ENCODE data around the gene CHMP6. TPM values are rescaled to one million over a fixed set of nuclear protein-coding genes. Genes with fewer than 3 reads are reported as not detected.

CHMP6 gene
- total RNA-seq, 2 donors from 2014 or later = 28.4 to 32.5 TPM

DNA sequence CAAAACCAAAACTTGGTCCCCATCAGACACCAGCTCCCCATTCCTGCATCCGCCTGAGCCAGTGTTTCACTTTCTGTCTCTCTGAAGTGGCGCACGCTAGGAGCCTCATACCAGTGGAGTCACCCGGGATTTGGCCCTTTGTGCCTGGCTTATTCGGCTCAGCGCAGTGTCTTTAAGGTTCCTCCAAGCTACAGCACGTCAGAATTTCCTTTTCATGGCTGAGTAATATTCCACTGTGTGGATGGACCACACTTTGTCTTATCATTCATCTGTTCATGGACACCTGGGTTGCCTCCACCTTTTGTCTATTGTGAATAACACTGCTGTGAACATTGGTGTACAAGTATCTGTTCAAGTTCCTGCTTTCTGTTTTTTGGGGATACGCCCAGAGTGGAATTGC lies 45.2 kb upstream of the CHMP6 start:
- Histone ChIP-seq H3K9me3 (ENCODE audit: control insufficient read depth, low read length) (no peaks in the 10 kb centered on the region), H3K9ac (ENCODE audit: extremely low read depth, low read length, poor library complexity, severe bottlenecking) (no peak overlapping the region), H3K4me1 (ENCODE audit: control insufficient read depth, insufficient read depth, low read length) (no peaks in the 10 kb centered on the region), H3K4me3 (ENCODE audit: low read length) (no peak overlapping the region), H3K36me3 (ENCODE audit: control insufficient read depth, insufficient read depth, low read length) (peaks cover 25% of the 10 kb centered on the region), H3K27me3 (ENCODE audit: control insufficient read depth, insufficient read depth, low read length, poor library complexity, severe bottlenecking) (no peaks in the 10 kb centered on the region), H3K27ac (ENCODE audit: low read depth, low read length) (no peak overlapping the region)
- H3K4me3 Mint-ChIP-seq = no peak overlapping the region
- peaks cover 46% of the 10 kb centered on the region for H3K36me3 Mint-ChIP-seq (ENCODE audit: low read depth)
- H3K4me1 Mint-ChIP-seq = no peaks in the 10 kb centered on the region
- DNase-seq = no peak
- no peaks in the 10 kb centered on the region for H3K27me3 Mint-ChIP-seq (ENCODE audit: insufficient read depth)
- WGBS, 2 experiments (ENCODE audit: insufficient coverage in 1 of 2, insufficient read length in 1 of 2) = 93 to 98% methylated on average over 8 of the region's 8 CpGs
- H3K27ac Mint-ChIP-seq = no peak overlapping the region
- H3K9me3 Mint-ChIP-seq = peaks cover 2% of the 10 kb centered on the region
- TF ChIP-seq, protein P1, sequence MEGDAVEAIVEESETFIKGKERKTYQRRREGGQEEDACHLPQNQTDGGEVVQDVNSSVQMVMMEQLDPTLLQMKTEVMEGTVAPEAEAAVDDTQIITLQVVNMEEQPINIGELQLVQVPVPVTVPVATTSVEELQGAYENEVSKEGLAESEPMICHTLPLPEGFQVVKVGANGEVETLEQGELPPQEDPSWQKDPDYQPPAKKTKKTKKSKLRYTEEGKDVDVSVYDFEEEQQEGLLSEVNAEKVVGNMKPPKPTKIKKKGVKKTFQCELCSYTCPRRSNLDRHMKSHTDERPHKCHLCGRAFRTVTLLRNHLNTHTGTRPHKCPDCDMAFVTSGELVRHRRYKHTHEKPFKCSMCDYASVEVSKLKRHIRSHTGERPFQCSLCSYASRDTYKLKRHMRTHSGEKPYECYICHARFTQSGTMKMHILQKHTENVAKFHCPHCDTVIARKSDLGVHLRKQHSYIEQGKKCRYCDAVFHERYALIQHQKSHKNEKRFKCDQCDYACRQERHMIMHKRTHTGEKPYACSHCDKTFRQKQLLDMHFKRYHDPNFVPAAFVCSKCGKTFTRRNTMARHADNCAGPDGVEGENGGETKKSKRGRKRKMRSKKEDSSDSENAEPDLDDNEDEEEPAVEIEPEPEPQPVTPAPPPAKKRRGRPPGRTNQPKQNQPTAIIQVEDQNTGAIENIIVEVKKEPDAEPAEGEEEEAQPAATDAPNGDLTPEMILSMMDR (conservative IDR thresholded peaks at IDR 0.05) = no peak

DNA sequence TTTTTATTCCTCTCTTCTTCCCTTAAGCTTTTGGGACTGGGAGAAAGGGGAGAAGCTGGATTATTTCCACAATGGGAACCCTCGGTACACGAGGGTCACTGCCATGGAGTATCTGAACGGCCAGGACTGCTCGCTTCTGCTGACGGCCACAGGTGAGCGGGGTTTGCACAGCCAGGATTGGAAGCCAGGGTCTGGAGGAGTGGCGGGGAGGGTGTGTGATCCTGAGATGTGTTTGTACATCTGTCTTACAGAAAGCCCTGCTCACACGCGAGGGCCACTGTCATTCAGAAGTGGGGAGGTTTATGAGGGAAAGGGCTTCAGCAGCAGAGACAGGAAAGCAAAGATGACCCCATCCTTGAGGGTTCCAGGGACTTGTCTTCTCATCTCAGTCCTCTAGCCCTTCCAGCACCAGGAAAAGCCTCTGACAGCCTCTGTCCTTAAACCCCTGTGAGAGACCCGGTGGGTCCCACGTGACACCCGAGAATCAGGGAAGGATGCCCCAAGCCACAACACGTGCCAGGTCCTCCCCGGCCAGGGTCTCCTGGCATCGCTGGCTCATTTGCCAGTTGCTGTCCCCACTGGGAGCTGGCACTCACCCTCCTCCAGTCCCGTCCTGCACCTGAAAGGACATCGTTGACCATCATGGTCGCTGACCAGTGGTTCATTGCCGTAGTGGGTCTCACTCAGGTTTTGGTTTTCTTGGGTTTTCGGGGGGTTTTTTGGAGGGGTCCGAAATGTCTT lies 44.3 kb upstream of the CHMP6 start:
- H3K27ac ChIP-seq (ENCODE audit: low read depth, low read length) = no peak overlapping the region
- H3K27me3 ChIP-seq (ENCODE audit: control insufficient read depth, insufficient read depth, low read length, poor library complexity, severe bottlenecking) = no peaks in the 10 kb centered on the region
- H3K4me3 Mint-ChIP-seq = no peak overlapping the region
- TF ChIP-seq, protein P1 (conservative IDR thresholded peaks at IDR 0.05) = no peak
- no peaks in the 10 kb centered on the region for H3K27me3 Mint-ChIP-seq (ENCODE audit: insufficient read depth)
- peaks cover 45% of the 10 kb centered on the region for H3K36me3 Mint-ChIP-seq (ENCODE audit: low read depth)
- H3K9me3 ChIP-seq (ENCODE audit: control insufficient read depth, low read length) = no peaks in the 10 kb centered on the region
- H3K27ac Mint-ChIP-seq = no peak overlapping the region
- no peaks in the 10 kb centered on the region for H3K4me1 ChIP-seq (ENCODE audit: control insufficient read depth, insufficient read depth, low read length)
- peaks cover 2% of the 10 kb centered on the region for H3K9me3 Mint-ChIP-seq
- no peak for DNase-seq
- H3K4me1 Mint-ChIP-seq = no peaks in the 10 kb centered on the region
- H3K4me3 ChIP-seq (ENCODE audit: low read length) = no peak overlapping the region
- 88 to 93% methylated on average over 18 to 21 of the region's 21 CpGs for WGBS, 2 experiments (ENCODE audit: insufficient coverage in 1 of 2, insufficient read length in 1 of 2)
- peaks cover 24% of the 10 kb centered on the region for H3K36me3 ChIP-seq (ENCODE audit: control insufficient read depth, insufficient read depth, low read length)
- H3K9ac ChIP-seq (ENCODE audit: extremely low read depth, low read length, poor library complexity, severe bottlenecking) = no peak overlapping the region

DNA sequence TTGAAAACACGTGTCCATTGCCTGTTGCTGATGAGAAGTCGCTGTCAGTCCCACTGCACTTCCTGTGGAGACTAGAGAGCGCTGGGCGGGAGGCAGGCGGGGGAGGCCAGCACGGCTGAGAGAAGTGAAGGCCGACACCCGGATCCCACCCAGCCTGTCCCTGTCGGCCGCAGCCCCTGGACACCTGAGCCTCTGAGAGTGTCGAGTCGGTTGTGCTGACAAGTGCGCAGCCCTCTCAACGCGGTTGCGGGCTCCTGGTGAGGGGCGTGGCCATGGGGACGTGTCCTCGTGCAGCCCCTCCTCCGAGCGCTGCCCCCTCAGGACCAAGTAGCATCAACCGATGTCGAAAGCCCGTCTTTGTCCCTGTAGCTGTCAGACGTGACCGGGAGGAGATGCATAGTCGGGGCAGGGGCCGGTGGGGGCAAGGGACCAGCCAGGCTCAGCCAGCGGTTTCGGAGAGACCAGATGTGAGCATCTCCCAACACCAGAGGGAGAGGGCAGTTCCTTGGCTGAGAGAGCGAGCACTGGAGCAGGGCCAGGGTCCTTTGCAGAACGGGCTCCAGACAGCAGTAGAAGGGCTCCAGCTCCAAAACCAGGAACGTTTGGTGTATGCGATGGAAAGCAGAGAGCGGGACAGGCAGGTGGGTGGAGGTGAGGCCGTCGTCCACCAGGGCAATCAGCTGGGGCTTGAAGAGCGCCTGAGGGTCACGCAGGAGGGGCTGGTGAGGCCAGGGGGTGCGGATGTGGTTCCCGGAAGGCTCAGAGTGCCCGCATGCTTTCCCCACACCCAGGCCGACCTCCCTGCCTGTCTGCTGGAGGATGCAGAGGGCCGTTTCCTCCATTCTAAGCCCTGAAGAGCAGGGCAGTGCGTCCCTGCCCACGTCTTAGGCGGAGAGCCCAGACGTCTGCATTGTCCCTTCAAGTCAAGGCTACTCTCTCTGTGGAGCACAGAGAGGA lies 43.3 kb upstream of the CHMP6 start:
- Histone ChIP-seq H3K9ac (ENCODE audit: extremely low read depth, low read length, poor library complexity, severe bottlenecking) (no peak overlapping the region), H3K27me3 (ENCODE audit: control insufficient read depth, insufficient read depth, low read length, poor library complexity, severe bottlenecking) (no peaks in the 10 kb centered on the region), H3K9me3 (ENCODE audit: control insufficient read depth, low read length) (no peaks in the 10 kb centered on the region), H3K36me3 (ENCODE audit: control insufficient read depth, insufficient read depth, low read length) (peaks cover 21% of the 10 kb centered on the region), H3K4me3 (ENCODE audit: low read length) (no peak overlapping the region), H3K27ac (ENCODE audit: low read depth, low read length) (no peak overlapping the region), H3K4me1 (ENCODE audit: control insufficient read depth, insufficient read depth, low read length) (no peaks in the 10 kb centered on the region)
- H3K36me3 Mint-ChIP-seq (ENCODE audit: low read depth) = peaks cover 42% of the 10 kb centered on the region
- H3K4me3 Mint-ChIP-seq = no peak overlapping the region
- DNase-seq = no peak
- H3K27me3 Mint-ChIP-seq (ENCODE audit: insufficient read depth) = no peaks in the 10 kb centered on the region
- no peak overlapping the region for H3K27ac Mint-ChIP-seq
- no peaks in the 10 kb centered on the region for H3K4me1 Mint-ChIP-seq
- peaks cover 2% of the 10 kb centered on the region for H3K9me3 Mint-ChIP-seq
- TF ChIP-seq, protein P1 (conservative IDR thresholded peaks at IDR 0.05) = no peak
- WGBS, 2 experiments (ENCODE audit: insufficient coverage in 1 of 2, insufficient read length in 1 of 2) = 92 to 94% methylated on average over 45 to 48 of the region's 48 CpGs
